Ishikawa (cell line): ENCODE data around the gene RASIP1.

Experiments
- CEBPB ChIP-seq: IDR thresholded peaks from 2 replicates; pipeline ENCODE4 v1.6.1; 2012
- CREB1 ChIP-seq: IDR thresholded peaks from 2 replicates; pipeline ENCODE4 v1.6.1; 2012; ENCODE audit warnings: low read depth
- EGR1 ChIP-seq: IDR thresholded peaks from 2 replicates; pipeline ENCODE4 v1.6.1; 2012
- EP300 ChIP-seq: IDR thresholded peaks from 2 replicates; pipeline ENCODE4 v1.6.1; 2012; ENCODE audit warnings: borderline replicate concordance
- FOXM1 ChIP-seq: IDR thresholded peaks from 2 replicates; pipeline ENCODE4 v1.6.1; 2012; ENCODE audit warnings: low read depth, borderline replicate concordance
- RAD21 ChIP-seq: IDR thresholded peaks from 2 replicates; pipeline ENCODE4 v1.6.1; 2012; ENCODE audit warnings: low read depth
- TAF1 ChIP-seq: IDR thresholded peaks from 2 replicates; pipeline ENCODE4 v1.6.1; 2012; ENCODE audit warnings: low read depth, mild to moderate bottlenecking
- TCF12 ChIP-seq: IDR thresholded peaks from 2 replicates; pipeline ENCODE4 v1.6.1; 2012; ENCODE audit warnings: low read depth
- TEAD4 ChIP-seq: IDR thresholded peaks from 2 replicates; pipeline ENCODE4 v1.6.1; 2012
- YY1 ChIP-seq: IDR thresholded peaks from 2 replicates; pipeline ENCODE4 v1.6.1; 2012; ENCODE audit warnings: low read depth
- TF ChIP-seq, protein P1 (sequence below): IDR thresholded peaks from 2 replicates; pipeline ENCODE4 v1.6.1; 2012; ENCODE audit warnings: low read depth, mild to moderate bottlenecking
- TF ChIP-seq, protein P2 (sequence below): IDR thresholded peaks from 2 replicates; pipeline ENCODE4 v1.6.1; 2012

DNA sequence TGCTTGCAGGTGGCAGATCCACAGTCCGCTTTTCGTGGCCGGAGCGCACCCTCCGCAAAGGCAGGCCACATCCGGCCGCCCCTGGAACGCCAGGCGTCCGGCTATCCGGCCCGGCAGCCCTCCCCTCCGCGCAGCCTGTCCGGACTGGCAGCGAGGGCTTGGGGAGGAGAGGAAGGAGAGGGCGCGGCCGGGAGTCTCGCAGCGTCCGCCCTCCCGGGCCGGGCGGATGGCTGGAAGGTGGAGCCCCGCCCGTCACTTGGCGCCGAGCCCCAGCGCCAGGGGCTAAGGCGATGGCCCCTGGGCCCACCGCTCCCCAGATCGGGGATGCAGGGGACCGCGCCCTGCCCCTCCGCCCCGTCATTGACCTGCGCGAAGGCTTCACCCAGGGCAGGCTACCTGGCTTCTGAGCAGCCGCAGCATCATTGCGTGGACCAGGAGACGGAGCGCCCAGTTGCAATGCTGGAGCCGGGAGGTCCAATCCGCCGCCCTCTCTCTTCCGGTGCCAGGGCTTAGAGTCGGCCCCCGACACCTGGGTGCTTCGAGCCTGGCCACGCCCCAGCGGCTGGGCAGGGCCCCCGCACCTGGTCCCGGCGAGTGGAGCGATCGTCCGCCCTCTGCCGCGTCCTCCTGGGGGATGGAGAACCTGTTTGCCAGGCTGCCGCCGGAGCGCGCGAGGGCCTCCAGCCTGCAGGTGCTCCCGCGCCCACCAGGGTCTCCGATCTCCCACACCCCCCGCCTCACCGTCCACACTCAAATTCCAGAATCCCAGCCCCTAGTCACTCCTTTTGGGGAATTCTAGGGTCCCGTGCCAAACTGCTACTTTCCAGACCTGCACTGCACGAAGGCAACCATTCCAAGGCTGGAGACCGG lies 12.3 kb upstream of the RASIP1 start, which contains the start of gene FUT1:
- TF ChIP-seq YY1 (peak; percentile 78), RAD21 (no peak), EGR1 (peak; percentile 45; the same call in 1 of the 2 replicates), TCF12 (peak; percentile 91), TAF1 (peak; percentile 17), EP300 (peak; percentile 43), CEBPB (no peak), CREB1 (peak; percentile 62; the same call in 1 of the 2 replicates), FOXM1 (no peak), TEAD4 (peak; percentile 18; the same call in 1 of the 2 replicates)
- TF ChIP-seq, protein P1, sequence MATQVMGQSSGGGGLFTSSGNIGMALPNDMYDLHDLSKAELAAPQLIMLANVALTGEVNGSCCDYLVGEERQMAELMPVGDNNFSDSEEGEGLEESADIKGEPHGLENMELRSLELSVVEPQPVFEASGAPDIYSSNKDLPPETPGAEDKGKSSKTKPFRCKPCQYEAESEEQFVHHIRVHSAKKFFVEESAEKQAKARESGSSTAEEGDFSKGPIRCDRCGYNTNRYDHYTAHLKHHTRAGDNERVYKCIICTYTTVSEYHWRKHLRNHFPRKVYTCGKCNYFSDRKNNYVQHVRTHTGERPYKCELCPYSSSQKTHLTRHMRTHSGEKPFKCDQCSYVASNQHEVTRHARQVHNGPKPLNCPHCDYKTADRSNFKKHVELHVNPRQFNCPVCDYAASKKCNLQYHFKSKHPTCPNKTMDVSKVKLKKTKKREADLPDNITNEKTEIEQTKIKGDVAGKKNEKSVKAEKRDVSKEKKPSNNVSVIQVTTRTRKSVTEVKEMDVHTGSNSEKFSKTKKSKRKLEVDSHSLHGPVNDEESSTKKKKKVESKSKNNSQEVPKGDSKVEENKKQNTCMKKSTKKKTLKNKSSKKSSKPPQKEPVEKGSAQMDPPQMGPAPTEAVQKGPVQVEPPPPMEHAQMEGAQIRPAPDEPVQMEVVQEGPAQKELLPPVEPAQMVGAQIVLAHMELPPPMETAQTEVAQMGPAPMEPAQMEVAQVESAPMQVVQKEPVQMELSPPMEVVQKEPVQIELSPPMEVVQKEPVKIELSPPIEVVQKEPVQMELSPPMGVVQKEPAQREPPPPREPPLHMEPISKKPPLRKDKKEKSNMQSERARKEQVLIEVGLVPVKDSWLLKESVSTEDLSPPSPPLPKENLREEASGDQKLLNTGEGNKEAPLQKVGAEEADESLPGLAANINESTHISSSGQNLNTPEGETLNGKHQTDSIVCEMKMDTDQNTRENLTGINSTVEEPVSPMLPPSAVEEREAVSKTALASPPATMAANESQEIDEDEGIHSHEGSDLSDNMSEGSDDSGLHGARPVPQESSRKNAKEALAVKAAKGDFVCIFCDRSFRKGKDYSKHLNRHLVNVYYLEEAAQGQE: no peak
- TF ChIP-seq, protein P2, sequence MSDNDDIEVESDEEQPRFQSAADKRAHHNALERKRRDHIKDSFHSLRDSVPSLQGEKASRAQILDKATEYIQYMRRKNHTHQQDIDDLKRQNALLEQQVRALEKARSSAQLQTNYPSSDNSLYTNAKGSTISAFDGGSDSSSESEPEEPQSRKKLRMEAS: peak; percentile 84
